Stimulated activated CD8-positive, alpha-beta memory T cell treated with anti-CD3 and anti-CD28 coated beads, Interleukin-12 subunit alpha, Interleukin-12 subunit beta, amount 100 ng/mL, for 24 hours (primary cell): ENCODE results near the gene SGMS1.
A peak's percentile ranks its signal among the peaks of the same experiment; 100 is the strongest.
"Not testable (repeated sequence)": the region's sequence is repeated elsewhere in the genome, so short reads cannot be mapped to it uniquely, and the experiment has no call there.

Source experiments
- DNase-seq: peaks from one replicate; pipeline ENCODE4 v3.0.0-alpha.2; 2020; ENCODE audit errors: extremely low read depth

The SGMS1 gene

DNA sequence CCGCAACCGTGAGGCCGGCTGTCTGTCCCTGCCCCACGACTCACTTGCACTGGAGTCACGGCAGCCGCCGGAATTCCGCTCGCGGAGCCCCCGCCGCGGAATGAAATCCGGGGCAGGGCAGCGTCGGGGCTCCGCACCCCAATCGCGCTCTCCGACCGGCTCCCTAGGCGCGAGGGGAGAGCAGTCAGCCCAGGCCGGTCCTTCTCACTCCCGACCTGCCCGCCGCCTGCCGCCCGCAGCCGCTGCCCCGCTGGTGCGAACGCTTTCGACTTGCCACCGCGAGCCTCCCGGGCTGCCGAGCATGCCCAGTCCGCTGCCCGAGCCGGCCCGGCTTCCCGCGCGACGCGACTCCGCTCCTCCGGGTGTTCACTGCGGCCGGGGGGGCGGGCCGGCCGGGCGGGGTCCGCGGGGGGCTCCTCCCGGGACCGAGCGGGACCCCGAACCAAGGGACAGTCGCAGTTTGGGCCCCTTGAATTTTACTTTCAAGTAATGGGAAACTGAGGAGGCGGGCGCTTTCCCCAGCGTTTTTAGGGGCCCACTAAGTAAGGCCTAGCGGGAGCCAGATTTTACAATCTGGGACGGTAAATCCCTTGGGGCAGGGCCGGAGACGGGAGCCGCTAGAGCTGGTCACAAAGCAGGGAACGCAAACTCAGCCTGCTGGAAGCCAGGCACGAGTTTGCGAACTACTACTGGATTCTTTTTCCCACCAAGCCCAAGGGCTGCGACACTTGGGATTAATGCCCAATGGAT lies at the start of gene SGMS1:
Gene SGMS1 (minus strand): TSS at position 294 of the 750 bp plus-strand sequence. CDS start 279,842 bp downstream, outside the sequence.
- peak; percentile 67 for DNase-seq

DNA sequence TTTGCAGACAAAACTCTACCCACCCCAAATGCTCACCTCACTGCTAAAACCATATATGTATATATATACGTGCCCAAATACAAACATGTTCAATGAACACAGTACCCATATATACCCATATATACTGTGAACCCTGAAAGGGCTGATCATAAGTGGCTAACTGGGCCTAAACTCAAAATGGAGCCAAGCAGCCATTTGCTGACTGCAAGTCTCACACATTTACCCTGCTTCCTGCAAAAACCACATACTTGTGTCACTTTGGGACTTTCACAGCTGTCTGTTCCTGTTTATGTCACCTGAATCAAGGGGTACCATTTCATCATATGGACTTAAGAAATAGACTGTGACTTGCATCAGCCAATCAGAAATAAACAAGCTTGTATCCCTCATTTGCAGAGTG lies 48.4 kb upstream of the SGMS1 start:
- DNase-seq: not testable (repeated sequence)

DNA sequence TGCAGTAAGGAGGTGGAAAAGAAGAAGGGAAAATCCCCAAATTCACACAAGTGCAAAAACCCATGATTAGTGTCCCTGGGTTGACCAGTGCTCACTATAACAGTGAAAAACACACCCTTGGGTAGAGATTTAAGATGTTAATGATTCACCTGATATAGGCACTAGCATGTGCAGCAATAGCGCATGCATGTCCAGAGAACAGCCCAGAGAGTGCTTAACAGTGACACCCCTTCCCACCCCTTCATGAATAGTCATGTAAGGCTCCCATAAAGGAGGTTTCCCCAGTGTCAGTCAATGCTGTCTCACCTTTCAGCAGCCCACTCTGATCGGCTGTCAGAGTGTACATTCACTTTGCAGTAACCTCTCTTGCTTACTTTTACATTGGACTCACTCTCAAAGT lies 47.9 kb upstream of the SGMS1 start:
- DNase-seq: not testable (repeated sequence)

DNA sequence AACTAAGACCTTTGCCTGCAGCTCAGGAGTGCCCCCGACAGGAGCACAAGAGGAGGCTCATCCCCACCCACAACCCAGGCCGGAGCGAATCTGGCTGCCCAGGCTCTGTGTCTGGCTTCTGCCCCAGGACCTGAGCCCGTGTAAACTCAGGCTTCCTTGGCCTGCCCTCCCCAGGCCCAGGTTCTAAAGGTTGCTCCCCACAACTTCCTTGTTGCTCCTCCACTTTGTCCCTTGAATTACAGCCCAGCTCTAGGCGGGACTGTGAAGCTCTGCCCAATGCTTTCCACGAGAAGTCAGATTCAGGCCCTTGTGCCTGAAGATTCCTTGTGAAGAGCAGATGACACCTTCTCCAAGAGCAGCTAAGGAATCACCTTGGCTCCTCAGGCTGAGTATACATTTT lies 46.2 kb upstream of the SGMS1 start:
- not testable (repeated sequence) for DNase-seq

DNA sequence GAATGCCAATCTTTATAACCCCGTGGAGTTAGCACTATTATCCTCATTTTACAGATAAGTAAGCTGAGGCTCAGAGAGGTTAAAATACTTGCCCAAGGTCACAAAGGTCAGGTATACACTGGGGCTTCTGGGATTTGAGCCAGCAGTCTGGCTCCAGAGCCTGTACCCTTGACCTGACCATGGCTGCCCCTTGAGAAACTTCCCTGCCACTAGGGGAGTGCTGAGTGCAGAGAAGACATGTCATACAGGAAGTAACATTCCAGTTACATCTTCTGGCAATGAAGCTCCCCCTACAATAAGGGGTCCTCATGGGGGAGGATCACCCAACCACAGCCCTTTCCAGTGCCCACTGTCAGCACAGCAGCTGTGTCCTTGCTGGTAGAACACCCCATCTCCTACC lies 43.6 kb upstream of the SGMS1 start:
- not testable (repeated sequence) for DNase-seq

DNA sequence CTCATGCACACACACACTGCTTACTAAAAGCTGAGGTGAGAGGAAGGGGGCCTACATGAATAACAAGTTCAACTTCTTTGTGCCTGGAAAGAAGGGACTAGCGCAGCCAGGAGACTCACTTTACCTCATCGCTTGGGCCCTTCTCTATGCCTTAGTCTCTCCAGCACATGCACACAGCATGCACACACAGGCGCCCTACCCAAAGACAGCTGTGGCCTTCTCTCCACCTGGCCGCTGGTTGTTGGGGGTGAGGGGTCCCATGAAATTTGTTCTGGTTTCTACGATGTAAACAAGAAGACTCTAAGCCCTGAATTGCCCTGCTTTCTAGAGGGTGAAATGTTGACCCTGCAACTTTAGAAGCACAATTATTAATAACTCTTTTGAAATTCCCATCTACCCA lies 38.7 kb upstream of the SGMS1 start:
- DNase-seq: not testable (repeated sequence)

DNA sequence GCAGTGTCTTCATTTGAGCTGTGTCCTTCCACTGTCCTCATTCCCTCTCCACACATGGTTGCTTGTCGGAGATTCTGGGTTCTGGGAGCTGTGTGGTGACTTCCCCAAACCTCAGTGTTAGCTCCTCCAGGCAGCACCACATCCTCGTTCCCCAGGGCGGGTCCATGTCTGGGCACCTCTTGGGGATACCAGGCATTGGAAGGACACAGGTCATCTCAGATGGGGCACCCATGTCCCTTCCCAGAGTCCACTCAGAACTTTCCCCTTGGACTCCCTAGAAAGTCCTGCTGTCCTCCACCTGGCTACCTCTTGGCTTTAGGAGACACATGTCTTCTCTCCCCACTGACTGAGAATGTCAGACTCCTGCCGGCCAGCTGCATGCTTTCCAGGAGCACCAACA lies 37.8 kb upstream of the SGMS1 start:
- DNase-seq: not testable (repeated sequence)

DNA sequence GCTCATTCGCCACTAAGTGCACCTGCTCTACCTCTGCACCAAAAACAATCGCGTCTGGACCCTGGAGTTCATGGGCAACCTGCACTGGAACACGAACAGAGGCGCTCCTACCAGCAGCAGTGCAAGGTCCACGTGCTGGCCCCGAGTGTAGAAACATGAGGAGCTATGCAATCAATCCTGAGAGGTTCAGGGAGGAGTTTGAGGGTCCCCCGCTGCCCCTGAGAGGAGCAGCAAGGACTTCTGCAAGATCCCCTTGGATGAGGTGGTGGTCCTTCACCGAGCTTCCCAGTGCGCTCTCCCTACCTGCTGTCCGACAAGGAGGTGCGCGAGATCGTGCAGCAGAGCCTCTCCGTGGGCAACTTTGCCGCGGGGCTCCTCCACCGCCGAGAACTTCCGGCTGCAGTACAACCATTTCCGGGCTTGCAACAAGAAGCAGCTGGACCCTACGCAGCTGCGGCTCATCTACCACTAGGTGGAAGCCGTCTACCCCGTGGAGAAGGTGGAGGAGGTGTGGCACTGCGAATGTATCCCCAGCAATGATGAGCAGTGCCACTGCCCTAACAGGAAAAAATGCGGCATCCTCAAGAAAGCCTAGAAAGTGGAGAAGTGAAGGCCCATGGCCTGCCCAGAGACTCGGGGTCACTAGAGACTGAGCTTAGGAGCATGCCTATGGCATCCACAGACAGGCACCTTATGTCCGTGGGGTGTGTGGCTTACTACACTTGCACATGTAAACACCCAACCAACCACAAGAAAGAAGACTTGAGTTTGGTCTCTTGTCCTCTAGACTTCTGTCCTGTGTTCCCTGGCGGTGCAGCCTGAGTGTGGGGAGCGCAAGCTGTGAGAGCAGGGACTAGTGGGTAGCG lies 36.3 kb upstream of the SGMS1 start:
- not testable (repeated sequence) for DNase-seq

DNA sequence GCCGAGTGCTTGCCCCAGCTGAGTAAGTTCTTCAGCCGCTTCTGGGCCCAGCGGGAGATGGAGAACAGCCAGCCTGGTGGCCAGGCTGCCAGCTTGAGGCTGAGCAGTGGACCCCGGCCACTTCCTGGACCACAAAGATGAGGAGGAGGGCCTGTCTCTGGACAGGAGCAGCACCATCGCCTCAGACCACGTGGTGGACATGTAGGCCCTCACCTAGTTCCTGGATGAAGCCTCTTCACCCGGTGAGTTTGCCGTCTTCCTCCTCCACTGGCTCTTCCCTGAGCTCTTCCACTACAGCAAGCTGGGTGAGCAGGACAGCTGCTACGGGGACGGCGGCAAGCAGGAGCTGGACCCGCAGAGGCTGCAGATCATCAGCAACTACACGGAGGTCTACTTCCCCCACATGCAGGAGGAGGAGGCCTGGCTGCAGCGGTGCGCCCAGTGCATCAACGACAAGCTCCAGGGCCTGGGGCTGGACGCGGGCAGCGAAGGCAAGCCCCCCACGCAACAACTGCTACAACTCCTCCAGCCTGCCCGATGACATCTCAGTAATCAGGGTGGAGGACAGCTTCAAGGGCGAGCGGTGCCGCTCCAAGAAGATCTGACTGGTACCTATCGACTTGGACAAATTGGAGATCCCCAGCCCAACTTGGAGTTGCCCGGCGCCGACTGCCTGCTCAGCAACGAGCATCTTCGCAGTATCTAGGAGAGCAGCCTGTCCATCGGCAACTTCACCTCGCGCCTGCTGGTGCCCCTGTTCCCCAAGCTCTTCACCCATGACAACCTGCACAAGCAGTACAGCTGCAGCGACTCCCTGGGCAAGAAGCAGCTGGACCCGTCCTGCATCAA lies 35.5 kb upstream of the SGMS1 start:
- not testable (repeated sequence) for DNase-seq

DNA sequence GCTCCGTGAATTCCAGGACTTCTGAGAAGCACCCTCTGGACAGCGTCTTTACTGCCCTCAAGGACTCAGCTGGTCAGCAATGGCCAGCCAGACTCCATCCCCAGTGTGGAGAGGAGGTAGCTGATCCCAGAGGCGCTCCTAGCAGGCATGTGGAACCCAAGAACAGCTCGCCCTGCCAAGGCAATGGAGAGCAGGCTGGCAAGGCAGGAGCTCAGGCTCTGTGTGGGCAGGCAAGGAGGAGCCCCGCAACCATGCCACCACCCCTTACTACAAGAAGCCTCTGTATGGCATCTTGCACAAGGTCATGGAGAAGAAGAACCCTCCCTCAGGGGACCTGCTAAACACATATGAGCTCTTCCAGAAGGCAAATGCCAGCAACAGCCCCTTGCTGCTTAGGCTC lies 34.4 kb upstream of the SGMS1 start:
- DNase-seq: no peak

DNA sequence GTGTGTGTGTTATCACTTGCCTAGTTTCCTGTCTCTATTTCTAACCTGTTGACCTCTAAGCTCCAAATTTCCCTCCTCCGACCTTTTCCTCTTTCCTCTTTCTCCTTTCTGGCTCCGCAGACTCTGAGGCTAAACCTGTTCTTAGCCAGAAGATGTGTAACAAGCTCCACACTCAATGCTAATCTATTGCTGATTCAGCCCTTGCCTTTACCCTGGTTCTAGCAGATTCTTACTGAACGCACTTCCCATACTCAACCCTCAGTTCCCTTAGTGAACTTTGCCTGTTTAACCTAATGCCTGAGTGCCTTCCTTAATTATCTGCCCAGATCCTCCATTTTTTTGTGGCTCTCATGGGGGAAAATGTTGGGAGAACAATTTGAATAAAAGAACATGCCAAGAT lies 30.0 kb upstream of the SGMS1 start:
- no peak for DNase-seq

DNA sequence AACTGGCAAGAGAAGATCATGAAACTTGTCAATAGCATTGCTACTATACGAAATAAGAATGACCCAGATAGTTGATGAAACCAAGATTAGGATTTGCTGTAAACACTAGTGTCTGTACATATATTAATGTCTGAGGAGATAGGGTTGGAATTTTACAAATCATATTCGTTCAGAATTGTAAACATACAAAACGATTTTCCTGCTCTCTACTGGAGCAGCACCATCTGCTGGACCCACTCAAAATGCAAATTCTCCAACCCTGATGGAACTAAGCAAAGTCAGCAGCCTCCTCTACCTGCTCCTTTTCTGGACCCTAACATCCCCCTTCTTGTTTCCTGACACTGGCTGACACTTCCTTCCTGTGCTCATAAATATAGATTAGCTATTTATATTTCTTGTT lies 29.4 kb upstream of the SGMS1 start:
- DNase-seq: no peak

DNA sequence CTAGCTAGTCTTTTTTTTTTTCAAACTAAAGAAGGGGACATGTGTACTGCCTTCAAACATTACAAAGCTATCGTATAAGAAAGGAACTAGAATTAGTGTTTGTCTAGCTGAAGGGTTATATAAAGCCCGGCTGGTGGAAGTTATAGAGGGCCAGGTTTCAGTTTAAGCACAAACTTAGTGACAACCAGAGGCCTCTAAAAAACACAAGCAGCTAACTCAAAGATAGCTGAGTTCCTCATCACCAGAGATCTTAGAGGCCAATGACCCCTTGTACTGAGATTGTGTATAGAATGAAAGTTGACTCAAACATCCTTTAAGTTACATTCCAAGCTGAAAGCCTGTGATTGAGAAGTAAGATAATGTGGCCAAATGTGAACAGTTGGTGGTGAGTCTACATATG lies 28.1 kb upstream of the SGMS1 start:
- no peak for DNase-seq

DNA sequence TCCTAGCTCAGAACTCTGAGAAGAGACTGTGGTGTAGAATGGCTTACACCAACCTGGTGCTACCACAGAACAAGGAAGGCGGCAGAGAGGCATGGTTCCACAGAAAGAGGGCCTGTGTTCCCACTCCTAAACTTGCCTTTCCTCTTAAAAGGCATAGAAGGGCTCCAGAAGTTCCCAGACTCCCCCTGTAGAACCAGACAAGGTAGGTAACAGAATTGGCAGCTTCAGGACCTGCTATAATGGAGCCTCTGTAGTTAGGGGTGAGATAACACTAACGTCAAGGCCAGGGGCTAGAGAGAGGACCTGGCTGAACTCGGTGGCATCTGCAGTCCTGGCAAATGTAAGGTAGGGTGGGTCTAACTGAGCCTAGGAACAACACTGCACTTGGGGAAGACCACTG lies 26.7 kb upstream of the SGMS1 start:
- no peak for DNase-seq

DNA sequence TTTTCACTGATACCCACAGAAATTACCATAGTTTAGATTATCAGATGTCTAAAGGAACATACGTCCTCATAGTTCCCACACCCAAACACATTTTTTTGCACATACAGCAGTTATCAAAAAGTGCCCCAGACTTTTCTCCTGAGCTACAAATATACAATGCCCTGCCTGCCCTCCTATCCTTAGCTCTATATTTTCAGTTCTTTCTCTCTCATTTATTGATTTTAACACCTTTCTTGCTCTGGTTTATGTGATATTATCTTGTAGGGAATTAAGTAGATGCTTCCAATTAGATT lies 25.1 kb upstream of the SGMS1 start:
- DNase-seq: no peak

DNA sequence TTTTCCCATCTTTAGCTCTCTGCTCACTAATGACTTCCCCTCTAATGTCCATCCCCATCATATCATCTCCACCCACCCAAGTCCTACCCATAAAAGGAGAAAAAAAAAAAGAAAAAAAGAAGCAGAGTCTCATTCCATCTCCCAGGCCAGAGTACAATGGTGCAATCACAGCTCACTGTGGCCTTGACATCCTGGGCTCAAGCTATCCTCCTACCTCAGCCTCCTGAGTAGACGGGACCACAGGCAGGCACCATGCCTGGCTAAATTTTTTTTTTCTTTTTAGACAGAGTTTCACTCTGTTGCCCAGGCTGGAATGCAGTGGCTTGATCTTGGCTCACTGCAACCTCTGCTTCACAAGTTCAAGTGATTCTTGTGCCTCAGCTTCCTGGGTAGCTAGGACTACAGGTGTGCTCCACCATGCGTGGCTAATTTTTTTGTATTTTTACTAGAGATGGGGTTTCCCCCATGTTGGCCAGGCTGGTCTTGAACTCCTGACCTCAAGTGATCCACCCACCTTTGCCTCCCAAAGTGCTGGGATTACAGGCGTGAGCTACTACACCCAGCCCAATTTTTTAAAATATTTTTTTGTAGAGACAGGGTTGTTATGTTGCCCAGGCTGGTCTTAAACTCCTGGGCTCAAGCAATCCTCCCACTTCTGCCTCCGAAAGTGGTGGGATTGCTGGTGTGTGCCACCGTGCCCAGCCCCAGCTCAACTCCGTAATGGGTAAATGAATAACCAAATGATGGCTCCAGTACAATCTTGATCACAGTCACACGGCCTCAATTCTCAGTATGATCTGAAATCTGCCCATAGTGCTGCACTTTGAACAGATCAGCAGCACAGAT lies 24.6 kb upstream of the SGMS1 start:
- DNase-seq: no peak

DNA sequence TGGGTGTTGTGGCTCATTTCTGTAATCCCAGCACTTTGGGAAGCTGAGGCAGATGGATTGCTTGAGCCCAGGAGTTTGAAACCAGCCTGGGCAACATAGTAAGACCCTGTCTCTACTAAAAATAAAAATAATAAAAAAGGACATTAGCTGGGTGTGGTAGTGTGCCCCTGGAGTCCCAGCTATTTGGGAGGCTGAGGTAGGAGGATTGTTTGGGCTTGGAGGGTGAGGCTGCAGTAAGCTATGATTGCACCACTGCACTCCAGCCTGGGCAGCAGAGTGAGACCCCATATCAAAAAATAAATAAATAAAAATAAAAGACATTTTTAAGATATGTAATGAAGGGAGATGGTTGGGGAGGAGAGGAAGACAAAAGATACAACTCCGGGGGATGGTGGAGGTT lies 23.6 kb upstream of the SGMS1 start:
- not testable (repeated sequence) for DNase-seq

DNA sequence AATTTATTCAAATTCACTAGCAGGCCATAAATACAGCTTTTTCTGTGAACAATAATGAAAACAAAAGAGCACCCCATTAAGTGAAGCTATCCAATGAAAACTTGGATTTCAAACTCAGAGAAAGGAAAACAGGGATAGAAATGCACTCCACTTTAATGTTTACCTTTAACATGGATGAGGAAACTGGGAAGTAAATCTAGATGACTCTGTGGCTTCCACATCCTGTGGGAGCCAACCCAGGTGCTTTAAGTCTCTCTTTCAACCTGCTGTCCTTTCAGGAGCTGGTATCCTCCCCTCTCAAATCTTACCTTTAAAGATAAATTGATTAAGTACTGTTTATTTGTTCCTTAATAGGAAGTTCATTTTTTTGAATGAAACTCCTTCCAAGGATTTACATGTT lies 21.5 kb upstream of the SGMS1 start:
- DNase-seq: no peak

DNA sequence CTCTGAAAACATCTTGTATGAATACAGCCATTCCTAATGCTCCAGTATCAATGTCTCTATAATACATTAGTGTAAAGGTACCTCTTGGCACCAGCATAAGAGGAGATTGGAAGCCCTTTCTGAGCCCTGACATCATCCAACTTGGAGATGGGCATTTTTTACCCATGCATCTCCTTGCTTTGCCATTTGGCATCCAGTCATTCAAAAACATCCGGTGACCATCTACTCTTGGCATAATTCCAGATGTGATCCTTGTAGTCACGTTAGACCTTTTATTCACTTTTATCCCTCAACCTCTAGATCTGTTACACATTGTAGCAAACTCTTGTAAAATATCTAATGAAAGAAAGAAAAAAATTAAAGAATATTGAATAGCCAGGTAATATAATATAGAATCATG lies 17.9 kb upstream of the SGMS1 start:
- no peak for DNase-seq

DNA sequence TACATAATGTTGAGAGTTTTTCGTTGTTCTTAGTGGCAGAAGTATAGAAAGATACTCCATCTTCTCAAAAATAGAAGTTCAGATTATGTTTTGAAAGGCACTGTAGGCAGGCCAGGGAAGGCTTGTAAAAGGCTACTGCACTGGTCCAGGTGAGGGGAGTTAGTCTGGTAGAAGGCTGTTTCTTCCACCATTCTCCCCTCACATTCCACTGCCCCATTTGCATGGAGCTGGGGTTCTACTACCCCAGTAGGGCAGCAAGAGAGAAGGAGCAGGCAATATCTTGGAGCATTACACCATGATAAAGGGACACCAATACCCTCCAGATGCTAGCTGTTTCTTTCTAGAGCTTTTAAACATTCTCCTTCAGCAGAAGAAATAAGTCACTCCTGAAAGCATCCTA lies 16.5 kb upstream of the SGMS1 start:
- DNase-seq: no peak
